ENCODE results near the gene FUT7.

DNA sequence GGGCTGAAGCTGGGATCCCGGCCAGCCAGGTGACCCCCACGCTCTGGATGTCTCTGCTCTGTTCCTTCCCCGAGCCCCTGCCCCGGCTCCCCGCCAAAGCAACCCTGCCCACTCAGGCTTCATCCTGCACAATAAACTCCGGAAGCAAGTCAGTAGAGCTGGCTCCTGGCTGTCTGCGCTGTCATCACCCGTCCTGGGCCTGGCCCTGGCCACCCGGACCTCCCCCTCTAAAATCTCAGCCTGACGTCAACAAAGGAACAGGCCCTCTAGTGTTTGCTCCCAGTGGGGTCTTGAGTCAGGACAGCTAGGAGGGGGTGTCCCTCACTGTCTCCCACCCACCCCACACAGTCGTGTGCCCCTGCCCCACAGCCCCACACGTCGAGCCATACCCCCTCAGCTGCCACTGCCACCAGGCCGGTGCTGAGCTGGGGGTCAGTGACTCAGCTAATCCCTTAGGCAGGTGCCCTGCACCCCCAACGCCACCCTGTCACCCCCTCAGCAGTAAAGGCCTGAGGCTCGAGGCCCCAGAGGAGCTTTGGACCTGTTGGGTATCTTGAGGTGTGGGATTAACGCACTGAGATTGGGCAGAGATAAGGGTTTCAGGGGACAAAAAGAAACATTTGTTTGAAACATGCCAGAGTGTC is 50.2 kb downstream of the FUT7 start:
- TF ChIP-seq, protein P1, sequence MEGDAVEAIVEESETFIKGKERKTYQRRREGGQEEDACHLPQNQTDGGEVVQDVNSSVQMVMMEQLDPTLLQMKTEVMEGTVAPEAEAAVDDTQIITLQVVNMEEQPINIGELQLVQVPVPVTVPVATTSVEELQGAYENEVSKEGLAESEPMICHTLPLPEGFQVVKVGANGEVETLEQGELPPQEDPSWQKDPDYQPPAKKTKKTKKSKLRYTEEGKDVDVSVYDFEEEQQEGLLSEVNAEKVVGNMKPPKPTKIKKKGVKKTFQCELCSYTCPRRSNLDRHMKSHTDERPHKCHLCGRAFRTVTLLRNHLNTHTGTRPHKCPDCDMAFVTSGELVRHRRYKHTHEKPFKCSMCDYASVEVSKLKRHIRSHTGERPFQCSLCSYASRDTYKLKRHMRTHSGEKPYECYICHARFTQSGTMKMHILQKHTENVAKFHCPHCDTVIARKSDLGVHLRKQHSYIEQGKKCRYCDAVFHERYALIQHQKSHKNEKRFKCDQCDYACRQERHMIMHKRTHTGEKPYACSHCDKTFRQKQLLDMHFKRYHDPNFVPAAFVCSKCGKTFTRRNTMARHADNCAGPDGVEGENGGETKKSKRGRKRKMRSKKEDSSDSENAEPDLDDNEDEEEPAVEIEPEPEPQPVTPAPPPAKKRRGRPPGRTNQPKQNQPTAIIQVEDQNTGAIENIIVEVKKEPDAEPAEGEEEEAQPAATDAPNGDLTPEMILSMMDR (conservative IDR thresholded peaks at IDR 0.05; ENCODE audit: low read depth, low read length): no peak
- TF ChIP-seq EZH2 (IDR thresholded peaks at IDR 0.05; ENCODE audit: borderline replicate concordance, low read depth, low read length, poor library complexity, severe bottlenecking): no peak
